Astrocyte (in vitro differentiated cells and primary cell): ENCODE data around the gene AK9. TPM values are rescaled to one million over a fixed set of nuclear protein-coding genes. Genes with fewer than 3 reads are reported as not detected.

Experiments
- DNase-seq: peaks from one replicate; pipeline ENCODE4 v3.0.0-alpha.2; 2010; ENCODE audit warnings: low read depth
- FAIRE-seq: peaks from 2 replicates; lab custom pipeline; 2011; peaks lifted over from hg19 to GRCh38; lab: Jason Lieb, UNC
- H2AFZ ChIP-seq: 2 replicates; pipeline ENCODE4 v1.6.0; 2012; ENCODE audit warnings: low read depth, low read length, inconsistent platforms
- H3K27ac ChIP-seq: 2 replicates; pipeline ENCODE4 v1.5.1; 2011; ENCODE audit warnings: low read depth, low read length, inconsistent platforms
- H3K27me3 ChIP-seq: 2 replicates; pipeline ENCODE4 v1.6.0; 2011; ENCODE audit warnings: low read length, inconsistent platforms; ENCODE audit not compliant: insufficient read depth
- H3K36me3 ChIP-seq: 2 replicates; pipeline ENCODE4 v1.5.1; 2011; ENCODE audit warnings: low read length, inconsistent platforms; ENCODE audit not compliant: insufficient read depth
- H3K4me1 ChIP-seq: 2 replicates; pipeline ENCODE4 v1.5.1; 2011; ENCODE audit warnings: low read length, inconsistent platforms; ENCODE audit not compliant: insufficient read depth
- H3K4me2 ChIP-seq: 2 replicates; pipeline ENCODE4 v1.6.0; 2012; ENCODE audit warnings: low read length, inconsistent platforms
- H3K4me3 ChIP-seq: 2 replicates; pipeline ENCODE4 v1.5.1; 2011; ENCODE audit warnings: low read depth, mild to moderate bottlenecking, low read length, inconsistent platforms; ENCODE audit not compliant: insufficient read depth
- H3K79me2 ChIP-seq: 2 replicates; pipeline ENCODE4 v1.6.0; 2012; ENCODE audit warnings: mild to moderate bottlenecking, low read length, inconsistent platforms; ENCODE audit not compliant: insufficient read depth
- H3K9ac ChIP-seq: 2 replicates; pipeline ENCODE4 v1.6.0; 2012; ENCODE audit warnings: mild to moderate bottlenecking, low read length, inconsistent platforms
- H3K9me3 ChIP-seq: 2 replicates; pipeline ENCODE4 v1.5.1; 2012; ENCODE audit warnings: low read depth, mild to moderate bottlenecking, low read length, inconsistent platforms; ENCODE audit not compliant: insufficient read depth
- H4K20me1 ChIP-seq: 2 replicates; pipeline ENCODE4 v1.6.0; 2012; ENCODE audit warnings: low read length, inconsistent platforms; ENCODE audit not compliant: insufficient read depth
- H3K27ac Mint-ChIP-seq: one replicate; pipeline ENCODE4 v1.8.0; 2021; ENCODE audit warnings: mild to moderate bottlenecking, mixed read lengths; ENCODE audit not compliant: unreplicated experiment
- H3K27me3 Mint-ChIP-seq: one replicate; pipeline ENCODE4 v1.8.0; 2021; ENCODE audit warnings: low read depth, mixed read lengths; ENCODE audit not compliant: unreplicated experiment
- H3K36me3 Mint-ChIP-seq: one replicate; pipeline ENCODE4 v1.8.0; 2021; ENCODE audit warnings: low read depth, mixed read lengths; ENCODE audit not compliant: unreplicated experiment
- H3K4me1 Mint-ChIP-seq: one replicate; pipeline ENCODE4 v1.8.0; 2021; ENCODE audit warnings: low read depth, mixed read lengths; ENCODE audit not compliant: unreplicated experiment
- H3K4me3 Mint-ChIP-seq: one replicate; pipeline ENCODE4 v1.8.0; 2021; ENCODE audit warnings: mild to moderate bottlenecking, moderate library complexity, mixed read lengths; ENCODE audit not compliant: unreplicated experiment
- H3K9me3 Mint-ChIP-seq: one replicate; pipeline ENCODE4 v1.8.0; 2021; ENCODE audit warnings: mild to moderate bottlenecking, mixed read lengths; ENCODE audit not compliant: unreplicated experiment
- EZH2 ChIP-seq: IDR thresholded peaks from 2 replicates; pipeline ENCODE4 v1.6.1; 2012; ENCODE audit warnings: mild to moderate bottlenecking, low read length, inconsistent platforms; ENCODE audit not compliant: insufficient read depth
- total RNA-seq: library from RNA; stranded (reverse); gene quantifications from 2 replicates; pipeline ENCODE4 v1.2.1, GENCODE V29; 2021
- TF ChIP-seq, protein P1 (sequence below): IDR thresholded peaks from 2 replicates; pipeline ENCODE4 v1.5.1; 2011; ENCODE audit warnings: low read depth, mild to moderate bottlenecking, inconsistent platforms, low read length, moderate library complexity; ENCODE audit not compliant: insufficient read depth

AK9 gene
- total RNA-seq, 1 donor from 2014 or later, result 3.4 TPM

DNA sequence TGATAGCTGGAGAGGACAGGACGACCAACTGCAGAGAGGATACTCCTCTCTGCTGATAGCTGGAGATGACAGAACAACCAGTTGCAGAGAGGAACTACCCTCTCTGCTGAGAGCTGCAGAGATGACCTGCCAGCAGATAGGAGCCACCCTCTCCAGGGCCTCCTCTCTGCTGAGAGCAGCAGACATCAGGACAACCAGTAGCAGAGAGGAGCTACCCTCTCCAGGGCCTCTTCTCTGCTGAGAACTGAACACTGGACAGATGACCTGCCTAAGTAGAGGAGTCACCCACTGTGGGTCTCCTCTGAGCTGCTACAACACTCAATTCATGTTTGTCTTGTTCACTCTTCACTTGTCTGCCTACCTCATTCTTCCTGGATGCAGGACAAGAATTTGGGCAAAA, 180.6 kb downstream of the AK9 start:
- Histone ChIP-seq H3K4me1 (peaks cover 4% of the 10 kb centered on the region), H3K9ac (no peak overlapping the region), H3K9me3 (peaks cover 6% of the 10 kb centered on the region), H3K36me3 (no peaks in the 10 kb centered on the region), H3K27ac (no peak overlapping the region), H2AFZ (no peak overlapping the region), H3K79me2 (no peaks in the 10 kb centered on the region), H3K4me2 (no peak overlapping the region), H4K20me1 (no peaks in the 10 kb centered on the region), H3K4me3 (no peak overlapping the region), H3K27me3 (peaks cover 2% of the 10 kb centered on the region)
- FAIRE-seq, result no peak
- Mint-ChIP-seq H3K9me3 (no peaks in the 10 kb centered on the region), H3K4me3 (no peak overlapping the region), H3K27me3 (no peaks in the 10 kb centered on the region), H3K27ac (no peak overlapping the region), H3K36me3 (peaks cover 5% of the 10 kb centered on the region), H3K4me1 (peaks cover 31% of the 10 kb centered on the region)
- TF ChIP-seq, protein P1, sequence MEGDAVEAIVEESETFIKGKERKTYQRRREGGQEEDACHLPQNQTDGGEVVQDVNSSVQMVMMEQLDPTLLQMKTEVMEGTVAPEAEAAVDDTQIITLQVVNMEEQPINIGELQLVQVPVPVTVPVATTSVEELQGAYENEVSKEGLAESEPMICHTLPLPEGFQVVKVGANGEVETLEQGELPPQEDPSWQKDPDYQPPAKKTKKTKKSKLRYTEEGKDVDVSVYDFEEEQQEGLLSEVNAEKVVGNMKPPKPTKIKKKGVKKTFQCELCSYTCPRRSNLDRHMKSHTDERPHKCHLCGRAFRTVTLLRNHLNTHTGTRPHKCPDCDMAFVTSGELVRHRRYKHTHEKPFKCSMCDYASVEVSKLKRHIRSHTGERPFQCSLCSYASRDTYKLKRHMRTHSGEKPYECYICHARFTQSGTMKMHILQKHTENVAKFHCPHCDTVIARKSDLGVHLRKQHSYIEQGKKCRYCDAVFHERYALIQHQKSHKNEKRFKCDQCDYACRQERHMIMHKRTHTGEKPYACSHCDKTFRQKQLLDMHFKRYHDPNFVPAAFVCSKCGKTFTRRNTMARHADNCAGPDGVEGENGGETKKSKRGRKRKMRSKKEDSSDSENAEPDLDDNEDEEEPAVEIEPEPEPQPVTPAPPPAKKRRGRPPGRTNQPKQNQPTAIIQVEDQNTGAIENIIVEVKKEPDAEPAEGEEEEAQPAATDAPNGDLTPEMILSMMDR, result no peak
- no peak for TF ChIP-seq EZH2
- no peak for DNase-seq

DNA sequence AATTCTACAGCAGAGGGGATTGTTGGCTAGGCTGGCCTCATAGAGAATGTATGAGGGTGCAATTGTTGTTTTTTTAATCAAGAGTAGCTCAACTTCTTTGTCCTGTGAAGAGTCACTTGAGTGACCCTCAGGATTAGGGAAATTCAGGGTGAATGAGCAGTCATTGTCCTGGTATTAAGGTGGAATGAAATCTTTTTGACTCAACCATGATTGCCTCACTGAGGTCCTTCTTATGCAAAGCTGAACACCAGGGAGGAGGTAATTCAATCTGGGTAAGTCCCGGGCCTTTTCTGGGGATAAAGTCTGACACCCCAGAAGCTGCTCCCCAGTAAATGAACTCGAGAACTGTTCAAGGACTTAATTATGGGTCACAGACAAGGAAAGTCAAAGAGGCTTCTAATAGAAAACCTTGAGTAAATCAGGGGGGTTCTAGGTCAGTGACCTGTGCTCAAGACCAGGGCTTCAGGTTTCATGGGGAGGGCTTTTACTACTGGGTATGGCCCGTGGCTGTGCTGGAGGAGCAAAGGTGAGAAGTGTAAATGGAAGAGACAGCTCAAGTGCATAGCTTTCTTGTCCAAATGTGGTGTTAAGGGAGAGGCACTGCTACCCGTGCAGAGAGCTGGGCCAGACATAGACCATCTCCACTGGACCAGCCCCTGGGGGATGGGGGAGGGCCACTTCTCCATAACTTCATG, 182.7 kb downstream of the AK9 start:
- Histone ChIP-seq H3K27me3 (peaks cover 2% of the 10 kb centered on the region), H3K9me3 (peaks cover 6% of the 10 kb centered on the region), H2AFZ (no peak overlapping the region), H3K4me2 (no peak overlapping the region), H3K36me3 (no peaks in the 10 kb centered on the region), H3K27ac (no peak overlapping the region), H3K4me1 (no peaks in the 10 kb centered on the region), H4K20me1 (no peaks in the 10 kb centered on the region), H3K4me3 (no peak overlapping the region), H3K9ac (no peak overlapping the region), H3K79me2 (no peaks in the 10 kb centered on the region)
- Mint-ChIP-seq H3K36me3 (peaks cover 5% of the 10 kb centered on the region), H3K4me1 (peaks cover 17% of the 10 kb centered on the region), H3K4me3 (no peak overlapping the region), H3K9me3 (no peaks in the 10 kb centered on the region), H3K27ac (no peak overlapping the region), H3K27me3 (no peaks in the 10 kb centered on the region)
- FAIRE-seq (no peak), DNase-seq (no peak)
- no peak for TF ChIP-seq EZH2
- TF ChIP-seq, protein P1, result no peak

DNA sequence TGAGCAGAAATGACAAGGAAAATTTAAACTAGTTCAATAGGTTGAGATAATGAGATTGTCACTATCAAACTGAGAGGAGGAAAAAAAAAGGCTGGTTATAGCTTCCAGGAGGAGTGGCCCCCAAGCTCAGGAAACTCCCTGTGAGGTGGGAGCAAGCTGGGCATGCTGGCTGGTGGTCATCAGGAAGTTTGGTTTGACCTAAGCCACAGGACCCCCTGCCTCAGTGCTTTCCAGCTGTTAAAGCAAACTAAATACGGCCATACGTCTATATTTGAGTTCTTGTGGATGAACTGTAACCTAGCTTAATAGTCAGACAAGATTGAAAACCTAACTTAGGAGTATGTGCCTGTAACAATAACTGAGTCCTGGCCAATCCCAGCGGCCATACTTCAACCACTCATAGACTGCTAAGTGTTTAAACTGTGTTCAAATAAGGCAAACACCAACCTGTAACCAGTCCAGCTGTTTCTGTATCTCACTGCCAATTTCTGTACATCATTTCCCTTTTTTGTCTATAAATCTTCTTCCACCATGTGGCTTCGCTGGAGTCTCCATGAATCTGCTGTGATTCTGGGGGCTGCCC, 183.4 kb downstream of the AK9 start:
- H3K9me3 Mint-ChIP-seq, result no peaks in the 10 kb centered on the region
- no peak overlapping the region for H3K27ac Mint-ChIP-seq

More for the DNA sequence above, 183.4 kb downstream of the AK9 start:
- Histone ChIP-seq H3K27me3 (peaks cover 2% of the 10 kb centered on the region), H3K4me2 (no peak overlapping the region), H3K4me1 (no peaks in the 10 kb centered on the region), H3K9ac (no peak overlapping the region), H3K79me2 (no peaks in the 10 kb centered on the region), H3K27ac (no peak overlapping the region), H3K36me3 (no peaks in the 10 kb centered on the region), H4K20me1 (no peaks in the 10 kb centered on the region), H2AFZ (no peak overlapping the region), H3K9me3 (peaks cover 6% of the 10 kb centered on the region), H3K4me3 (no peak overlapping the region)
- Mint-ChIP-seq H3K27me3 (no peaks in the 10 kb centered on the region), H3K36me3 (peaks cover 5% of the 10 kb centered on the region), H3K4me1 (peaks cover 16% of the 10 kb centered on the region), H3K4me3 (no peak overlapping the region)
- DNase-seq (no peak), FAIRE-seq (no peak)
- TF ChIP-seq, protein P1, result no peak
- TF ChIP-seq EZH2, result no peak
